Mesenchymal stem cell (in vitro differentiated cells and primary cell): ENCODE measurements around the gene NQO1.
"Not testable (repeated sequence)": the region's sequence is repeated elsewhere in the genome, so short reads cannot be mapped to it uniquely, and the experiment has no call there.

Experiments used
- DNase-seq: peaks from one replicate; pipeline ENCODE4 v3.0.0-alpha.2; 2013
- H2AFZ ChIP-seq: one replicate; pipeline ENCODE4 v1.6.1; 2013; ENCODE audit warnings: low read depth, mild to moderate bottlenecking, control low read depth, inconsistent platforms, low read length, moderate library complexity
- H2AK5ac ChIP-seq: 2 replicates; pipeline ENCODE4 v1.6.1; 2013; ENCODE audit warnings: low read length, moderate library complexity, mild to moderate bottlenecking, inconsistent platforms; ENCODE audit not compliant: severe bottlenecking
- H2BK120ac ChIP-seq: one replicate; pipeline ENCODE4 v1.6.1; 2013; ENCODE audit warnings: low read depth, mild to moderate bottlenecking, inconsistent platforms, low read length, moderate library complexity
- H2BK12ac ChIP-seq, 2 experiments: one replicate each; pipeline ENCODE4 v1.6.1; 2013; ENCODE audit warnings: inconsistent platforms in 2 of 2, low read length in 2 of 2, mild to moderate bottlenecking in 2 of 2, moderate library complexity in 2 of 2, control low read depth in 1 of 2
- H2BK15ac ChIP-seq: one replicate; pipeline ENCODE4 v1.6.1; 2013; ENCODE audit warnings: mild to moderate bottlenecking, low read depth, inconsistent platforms; ENCODE audit not compliant: poor library complexity, severe bottlenecking
- H2BK5ac ChIP-seq: 2 replicates; pipeline ENCODE4 v1.6.1; 2013; ENCODE audit warnings: low read depth, mild to moderate bottlenecking, low read length, control low read depth, inconsistent platforms; ENCODE audit not compliant: poor library complexity, severe bottlenecking
- H3K14ac ChIP-seq, 2 experiments: one replicate each; pipeline ENCODE4 v1.6.1; 2013; ENCODE audit warnings: inconsistent platforms in 2 of 2, low read length in 2 of 2, control low read depth in 1 of 2, mild to moderate bottlenecking in 1 of 2, moderate library complexity in 1 of 2
- H3K18ac ChIP-seq, 2 experiments: one replicate each; pipeline ENCODE4 v1.6.1; 2013; ENCODE audit warnings: inconsistent platforms in 2 of 2, low read length in 2 of 2, control low read depth in 1 of 2, low read depth in 1 of 2, mild to moderate bottlenecking in 1 of 2
- H3K23ac ChIP-seq, 2 experiments: one replicate each; pipeline ENCODE4 v1.6.1; 2013; ENCODE audit warnings: inconsistent platforms in 2 of 2, low read length in 2 of 2, mild to moderate bottlenecking in 2 of 2, moderate library complexity in 2 of 2, control low read depth in 1 of 2
- H3K27ac ChIP-seq: 2 replicates; pipeline ENCODE4 v1.5.1; 2013; ENCODE audit warnings: mild to moderate bottlenecking, moderate library complexity, low read length, control low read depth, inconsistent platforms; ENCODE audit not compliant: poor library complexity, severe bottlenecking
- H3K27me3 ChIP-seq, 2 experiments: 2 replicates each; pipeline versions ENCODE4 v1.6.1 to v1.7.0; 2013; ENCODE audit warnings: low read length in 2 of 2, mild to moderate bottlenecking in 2 of 2, moderate library complexity in 2 of 2, control low read depth in 1 of 2, inconsistent platforms in 1 of 2; ENCODE audit not compliant: control insufficient read depth in 1 of 2, insufficient read depth in 1 of 2
- H3K36me3 ChIP-seq, 2 experiments: 2 replicates each; pipeline versions ENCODE4 v1.6.1 to v1.7.0; 2013; ENCODE audit warnings: low read length in 2 of 2, control low read depth in 1 of 2, inconsistent platforms in 1 of 2, low read depth in 1 of 2, mild to moderate bottlenecking in 1 of 2; ENCODE audit not compliant: insufficient read depth in 2 of 2, control insufficient read depth in 1 of 2
- H3K4ac ChIP-seq, 2 experiments: one replicate each; pipeline ENCODE4 v1.6.1; 2013; ENCODE audit warnings: inconsistent platforms in 2 of 2, low read length in 2 of 2, mild to moderate bottlenecking in 2 of 2, moderate library complexity in 2 of 2, control low read depth in 1 of 2, low read depth in 1 of 2
- H3K4me1 ChIP-seq: 2 replicates; pipeline ENCODE4 v1.6.1; 2013; ENCODE audit warnings: low read depth, low read length, control low read depth; ENCODE audit not compliant: control insufficient read depth, insufficient read depth
- H3K4me2 ChIP-seq: 2 replicates; pipeline ENCODE4 v1.6.1; 2013; ENCODE audit warnings: low read length, mild to moderate bottlenecking, inconsistent platforms; ENCODE audit not compliant: poor library complexity, severe bottlenecking
- H3K4me3 ChIP-seq, 2 experiments: 2 replicates each; pipeline versions ENCODE4 v1.5.1 to v1.7.0; 2013; ENCODE audit warnings: low read length in 2 of 2, mild to moderate bottlenecking in 2 of 2, control low read depth in 1 of 2, low read depth in 1 of 2; ENCODE audit not compliant: insufficient read depth in 1 of 2
- H3K79me1 ChIP-seq: replicated peaks from 2 replicates; pipeline ENCODE4 v1.6.1; 2013; ENCODE audit warnings: mild to moderate bottlenecking, control low read depth, low read length, inconsistent platforms; ENCODE audit not compliant: poor library complexity, severe bottlenecking
- H3K9ac ChIP-seq: 2 replicates; pipeline ENCODE4 v1.7.0; 2013; ENCODE audit warnings: mild to moderate bottlenecking, low read length, moderate library complexity
- H3K9me3 ChIP-seq: 2 replicates; pipeline ENCODE4 v1.7.0; 2013; ENCODE audit warnings: mild to moderate bottlenecking, low read length; ENCODE audit not compliant: control insufficient read depth
- H4K8ac ChIP-seq: one replicate; pipeline ENCODE4 v1.6.1; 2013; ENCODE audit warnings: inconsistent platforms, mild to moderate bottlenecking, low read length, moderate library complexity
- H4K91ac ChIP-seq: one replicate; pipeline ENCODE4 v1.6.1; 2013; ENCODE audit warnings: mild to moderate bottlenecking, low read length, inconsistent platforms
- WGBS: methylation state at CpG from one replicate; pipeline ENCODE4 v1.1.7; 2013; ENCODE audit warnings: mixed read lengths; 5-methylcytosine and 5-hydroxymethylcytosine counted together

The NQO1 gene

DNA sequence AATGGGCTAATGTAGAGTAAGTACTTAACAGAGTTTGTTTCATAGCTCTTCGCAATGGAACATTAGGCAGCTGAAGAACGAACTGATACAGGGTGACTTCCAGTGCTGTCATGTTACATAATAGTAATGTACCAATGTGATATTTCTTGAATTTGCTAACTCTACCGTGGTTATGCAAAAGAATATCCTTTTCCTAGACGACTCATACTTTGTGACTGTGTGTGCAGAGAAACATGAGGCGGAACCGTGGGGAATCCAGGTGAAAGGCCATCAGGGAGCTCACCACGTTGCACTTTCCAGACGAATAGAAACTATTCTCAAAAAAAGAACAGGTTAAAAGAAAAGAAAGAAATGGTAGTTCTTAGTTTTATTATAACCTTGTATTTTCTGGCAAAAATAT, 15.2 kb upstream of the NQO1 start:
- no peak overlapping the region for H4K8ac ChIP-seq
- 82% methylated on average over 6 of the region's 8 CpGs for WGBS
- H2BK15ac ChIP-seq, result no peak overlapping the region
- no peaks in the 10 kb centered on the region for H3K27me3 ChIP-seq
- H3K4ac ChIP-seq, result no peak overlapping the region
- H3K79me1 ChIP-seq, result peaks cover 11% of the 10 kb centered on the region
- H3K9ac ChIP-seq, result peak overlapping the region; percentile 33
- peaks cover 57 to 70% of the 10 kb centered on the region in 2 experiments for H3K36me3 ChIP-seq
- H3K9me3 ChIP-seq, result no peaks in the 10 kb centered on the region
- H3K4me1 ChIP-seq, result peaks cover 9% of the 10 kb centered on the region
- no peak overlapping the region for H2BK120ac ChIP-seq
- H2BK5ac ChIP-seq, result no peak overlapping the region
- H3K4me3 ChIP-seq, result no peak overlapping the region
- no peak overlapping the region for H2AFZ ChIP-seq
- no peak overlapping the region for H3K4me2 ChIP-seq
- no peak overlapping the region for H3K14ac ChIP-seq
- H2BK12ac ChIP-seq, result no peak overlapping the region
- H3K18ac ChIP-seq, result no peak overlapping the region
- DNase-seq, result peak; percentile 30
- no peak overlapping the region for H4K91ac ChIP-seq
- H2AK5ac ChIP-seq, result no peak overlapping the region
- H3K23ac ChIP-seq, result no peak overlapping the region
- H3K27ac ChIP-seq, result peak overlapping the region; percentile 58

DNA sequence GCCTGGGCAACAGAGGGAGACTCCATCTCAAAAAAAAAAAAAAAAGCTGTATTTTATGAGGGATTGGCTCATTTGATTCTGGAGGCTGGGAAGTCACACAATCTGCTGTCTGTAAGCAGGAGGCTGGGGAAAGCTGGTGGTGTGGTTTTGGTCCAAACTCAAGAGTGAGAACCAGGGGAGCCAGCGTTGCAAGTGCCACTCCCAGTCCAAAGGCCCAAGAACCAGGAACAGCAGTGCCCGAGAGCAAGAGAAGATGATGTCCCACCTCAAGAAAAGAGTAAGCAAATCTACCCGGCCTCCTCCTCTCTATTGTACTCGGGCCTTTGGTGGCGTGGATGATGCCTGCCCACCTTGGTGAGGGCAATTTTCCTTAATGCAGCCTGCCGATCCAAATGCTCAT, 5.7 kb upstream of the NQO1 start:
- H2BK12ac ChIP-seq, result no peak overlapping the region
- no peak overlapping the region for H3K23ac ChIP-seq
- H4K8ac ChIP-seq, result no peak overlapping the region
- H3K79me1 ChIP-seq, result no peaks in the 10 kb centered on the region
- no peak overlapping the region for H2AFZ ChIP-seq
- no peak overlapping the region for H4K91ac ChIP-seq
- H3K14ac ChIP-seq, result no peak overlapping the region
- H3K4ac ChIP-seq, result no peak overlapping the region
- no peak overlapping the region for H3K4me3 ChIP-seq
- no peak overlapping the region for H3K4me2 ChIP-seq
- H2BK15ac ChIP-seq, result peak overlapping the region; percentile 79
- WGBS, result 100% methylated on average over 6 of the region's 6 CpGs
- H3K27me3 ChIP-seq, result no peaks in the 10 kb centered on the region
- H3K4me1 ChIP-seq, result peaks cover 8% of the 10 kb centered on the region
- H3K9ac ChIP-seq, result no peak overlapping the region
- H3K18ac ChIP-seq, result no peak overlapping the region
- H2AK5ac ChIP-seq, result no peak overlapping the region
- no peak overlapping the region for H3K27ac ChIP-seq
- H2BK5ac ChIP-seq, result no peak overlapping the region
- no peak overlapping the region for H2BK120ac ChIP-seq
- DNase-seq, result no peak
- H3K9me3 ChIP-seq, result no peaks in the 10 kb centered on the region
- peaks cover 0 to 4% of the 10 kb centered on the region in 2 experiments for H3K36me3 ChIP-seq

DNA sequence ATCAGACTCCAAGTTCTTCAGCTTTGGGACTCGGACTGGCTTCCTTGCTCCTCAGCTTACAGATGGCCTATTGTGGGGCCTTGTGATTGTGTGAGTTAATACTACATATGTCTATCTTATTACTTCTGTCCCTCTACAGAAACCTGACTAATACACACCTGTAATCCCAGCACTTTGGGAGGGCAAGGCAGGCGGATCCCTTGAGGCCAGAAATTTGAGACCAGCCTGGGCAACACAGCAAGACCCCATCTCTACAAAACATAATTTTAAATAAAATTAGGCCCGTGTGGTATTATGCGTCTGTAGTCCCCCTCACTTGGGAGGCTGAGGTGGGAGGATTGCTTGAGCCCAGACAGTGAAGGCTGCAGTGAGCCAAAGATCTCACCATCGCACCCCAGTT, 4.9 kb upstream of the NQO1 start:
- not testable (repeated sequence) for H3K14ac ChIP-seq, H3K27ac ChIP-seq, DNase-seq, H2BK12ac ChIP-seq, H3K4me2 ChIP-seq, H3K4ac ChIP-seq, H3K23ac ChIP-seq, H4K8ac ChIP-seq, H3K79me1 ChIP-seq, H2AK5ac ChIP-seq, H4K91ac ChIP-seq, H2AFZ ChIP-seq, H3K27me3 ChIP-seq, H3K4me3 ChIP-seq, H2BK120ac ChIP-seq, H2BK15ac ChIP-seq, H3K36me3 ChIP-seq, H2BK5ac ChIP-seq, H3K9me3 ChIP-seq, H3K9ac ChIP-seq, H3K18ac ChIP-seq
- 71% methylated on average over 4 of the region's 5 CpGs for WGBS
- peaks cover 11% of the 10 kb centered on the region for H3K4me1 ChIP-seq

DNA sequence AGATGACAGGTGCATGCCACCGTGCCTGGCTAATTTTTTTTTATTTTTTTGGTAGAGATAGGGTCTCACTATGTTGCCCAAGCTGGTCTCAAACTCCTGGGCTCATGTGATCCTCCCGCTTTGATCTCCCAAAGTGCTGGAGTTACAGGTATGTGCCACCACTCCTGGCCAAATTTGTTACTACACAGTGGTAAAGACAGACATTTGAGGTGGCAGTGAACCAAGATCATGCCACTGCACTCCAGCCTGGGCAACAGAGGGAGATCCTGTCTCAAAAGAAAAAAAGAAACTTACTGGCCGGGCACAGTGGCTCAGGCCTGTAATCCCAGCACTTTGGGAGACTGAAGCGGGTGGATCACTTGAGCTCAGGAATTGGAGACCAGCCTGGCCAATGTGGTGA, 2.7 kb upstream of the NQO1 start:
- not testable (repeated sequence) for H2BK15ac ChIP-seq, H4K91ac ChIP-seq, H2BK120ac ChIP-seq, H3K4me2 ChIP-seq, H3K36me3 ChIP-seq, H2AFZ ChIP-seq, H3K18ac ChIP-seq, H4K8ac ChIP-seq, H3K9me3 ChIP-seq, H3K14ac ChIP-seq, H3K79me1 ChIP-seq, H3K23ac ChIP-seq, H3K27me3 ChIP-seq, H3K9ac ChIP-seq, H3K27ac ChIP-seq, H2BK12ac ChIP-seq, H3K4ac ChIP-seq, H2BK5ac ChIP-seq, DNase-seq, H2AK5ac ChIP-seq, H3K4me3 ChIP-seq
- H3K4me1 ChIP-seq, result peaks cover 11% of the 10 kb centered on the region
- 83% methylated on average over 4 of the region's 4 CpGs for WGBS
